Measurements from ENCODE around the gene LRMDA. TPM values are rescaled to one million over a fixed set of nuclear protein-coding genes. Genes with fewer than 3 reads are reported as not detected.

The LRMDA gene
- polyA plus RNA-seq, 1 donor (not counting 4 experiments of a cell fraction or from before 2014, with no cell fraction given): not detected

GRCh38 chr10:75952093-75952492, 520.7 kb downstream of the LRMDA start:
- no peak overlapping the region for H3K27ac ChIP-seq (ENCODE audit: control insufficient read depth, insufficient read depth, low read length)
- no peaks in the 10 kb centered on the region for H3K9me1 ChIP-seq (ENCODE audit: control insufficient read depth, extremely low read depth, insufficient read depth, low read length)
- H3K9ac ChIP-seq (ENCODE audit: control insufficient read depth, extremely low read depth, insufficient read depth, low read length): no peak overlapping the region
- no peak overlapping the region for H3K4me2 ChIP-seq (ENCODE audit: control insufficient read depth, extremely low read depth, insufficient read depth, low read depth, low read length)
- dilution Hi-C loops (cut with MboI; ENCODE audit: extremely low pct_ligation_motif_present, low sequenced_read_pairs): no loop called here
- H4K20me1 ChIP-seq (ENCODE audit: control insufficient read depth, extremely low read depth, insufficient read depth, low read length): no peaks in the 10 kb centered on the region
- H2AFZ ChIP-seq (ENCODE audit: control insufficient read depth, low read length): no peak overlapping the region
- TF ChIP-seq, protein P1, sequence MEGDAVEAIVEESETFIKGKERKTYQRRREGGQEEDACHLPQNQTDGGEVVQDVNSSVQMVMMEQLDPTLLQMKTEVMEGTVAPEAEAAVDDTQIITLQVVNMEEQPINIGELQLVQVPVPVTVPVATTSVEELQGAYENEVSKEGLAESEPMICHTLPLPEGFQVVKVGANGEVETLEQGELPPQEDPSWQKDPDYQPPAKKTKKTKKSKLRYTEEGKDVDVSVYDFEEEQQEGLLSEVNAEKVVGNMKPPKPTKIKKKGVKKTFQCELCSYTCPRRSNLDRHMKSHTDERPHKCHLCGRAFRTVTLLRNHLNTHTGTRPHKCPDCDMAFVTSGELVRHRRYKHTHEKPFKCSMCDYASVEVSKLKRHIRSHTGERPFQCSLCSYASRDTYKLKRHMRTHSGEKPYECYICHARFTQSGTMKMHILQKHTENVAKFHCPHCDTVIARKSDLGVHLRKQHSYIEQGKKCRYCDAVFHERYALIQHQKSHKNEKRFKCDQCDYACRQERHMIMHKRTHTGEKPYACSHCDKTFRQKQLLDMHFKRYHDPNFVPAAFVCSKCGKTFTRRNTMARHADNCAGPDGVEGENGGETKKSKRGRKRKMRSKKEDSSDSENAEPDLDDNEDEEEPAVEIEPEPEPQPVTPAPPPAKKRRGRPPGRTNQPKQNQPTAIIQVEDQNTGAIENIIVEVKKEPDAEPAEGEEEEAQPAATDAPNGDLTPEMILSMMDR (optimal IDR thresholded peaks at IDR 0.05 in 1 of 3, IDR thresholded peaks at IDR 0.05 in 1 of 3, conservative IDR thresholded peaks at IDR 0.05 in 1 of 3; ENCODE audit: extremely low read depth in 1 of 3, insufficient read depth in 2 of 3, low read length in 3 of 3): no peak
- TF ChIP-seq EZH2 (IDR thresholded peaks at IDR 0.05; ENCODE audit: low read length): no peak
- FAIRE-seq: no peak
- no peaks in the 10 kb centered on the region for H3K27me3 ChIP-seq (ENCODE audit: control insufficient read depth, extremely low read depth, insufficient read depth, low read length)
- DNase-seq (ENCODE audit: low read depth, low spot score): no peak
- H3K36me3 ChIP-seq (ENCODE audit: control insufficient read depth in 2 of 2, extremely low read depth in 1 of 2, insufficient read depth in 2 of 2, low read length in 2 of 2): no peaks in the 10 kb centered on the region
- no peaks in the 10 kb centered on the region for H3K9me3 ChIP-seq (ENCODE audit: control insufficient read depth, low read depth, low read length)
- no peaks in the 10 kb centered on the region for H3K4me1 ChIP-seq (ENCODE audit: control insufficient read depth, extremely low read depth, insufficient read depth, low read length)
- H3K4me3 ChIP-seq (ENCODE audit: control insufficient read depth in 2 of 3, extremely low read depth in 1 of 3, insufficient read depth in 2 of 3, low read depth in 1 of 3, low read length in 3 of 3): no peak overlapping the region
- no peaks in the 10 kb centered on the region for H3K79me2 ChIP-seq (ENCODE audit: control insufficient read depth, insufficient read depth, low read length)

- H3K9me1 ChIP-seq (ENCODE audit: control insufficient read depth, extremely low read depth, insufficient read depth, low read length): no peaks in the 10 kb centered on the region
- TF ChIP-seq EZH2 (IDR thresholded peaks at IDR 0.05; ENCODE audit: low read length): no peak
- TF ChIP-seq, protein P1 (optimal IDR thresholded peaks at IDR 0.05 in 1 of 3, IDR thresholded peaks at IDR 0.05 in 1 of 3, conservative IDR thresholded peaks at IDR 0.05 in 1 of 3; ENCODE audit: extremely low read depth in 1 of 3, insufficient read depth in 2 of 3, low read length in 3 of 3): no peak
- no peak overlapping the region for H3K27ac ChIP-seq (ENCODE audit: control insufficient read depth, insufficient read depth, low read length)
- DNase-seq (ENCODE audit: low read depth, low spot score): no peak
- H3K4me3 ChIP-seq (ENCODE audit: control insufficient read depth in 2 of 3, extremely low read depth in 1 of 3, insufficient read depth in 2 of 3, low read depth in 1 of 3, low read length in 3 of 3): no peak overlapping the region
- FAIRE-seq: no peak
- H4K20me1 ChIP-seq (ENCODE audit: control insufficient read depth, extremely low read depth, insufficient read depth, low read length): no peaks in the 10 kb centered on the region
- dilution Hi-C loops (cut with MboI; ENCODE audit: extremely low pct_ligation_motif_present, low sequenced_read_pairs): no loop called here
- no peaks in the 10 kb centered on the region for H3K4me1 ChIP-seq (ENCODE audit: control insufficient read depth, extremely low read depth, insufficient read depth, low read length)
- no peaks in the 10 kb centered on the region for H3K27me3 ChIP-seq (ENCODE audit: control insufficient read depth, extremely low read depth, insufficient read depth, low read length)
- no peak overlapping the region for H3K9ac ChIP-seq (ENCODE audit: control insufficient read depth, extremely low read depth, insufficient read depth, low read length)
- H3K9me3 ChIP-seq (ENCODE audit: control insufficient read depth, low read depth, low read length): no peaks in the 10 kb centered on the region
- no peaks in the 10 kb centered on the region for H3K79me2 ChIP-seq (ENCODE audit: control insufficient read depth, insufficient read depth, low read length)
- H2AFZ ChIP-seq (ENCODE audit: control insufficient read depth, low read length): no peak overlapping the region
- no peaks in the 10 kb centered on the region for H3K36me3 ChIP-seq (ENCODE audit: control insufficient read depth in 2 of 2, extremely low read depth in 1 of 2, insufficient read depth in 2 of 2, low read length in 2 of 2)
- no peak overlapping the region for H3K4me2 ChIP-seq (ENCODE audit: control insufficient read depth, extremely low read depth, insufficient read depth, low read depth, low read length)
Observed at GRCh38 chr10:75954486-75954885, 523.1 kb downstream of the LRMDA start.

Data from keratinocyte (primary cell).